HL-60/S4 treated with phorbol 12-myristate 13-acetate at 8.2 ng/mL for 4 days and 3 days (cell line): ENCODE results near the gene CHCHD3.

ENCODE experiments used
- in situ Hi-C: fragments of 300-500 bp; cut with MboI; formaldehyde crosslinking; loops from 2 replicates; pipeline ENCODE4 v1.15.0; 2022; ENCODE audit warnings: low sequenced_read_pairs

The CHCHD3 gene

GRCh38 chr7:132830941-132831340, 250.9 kb downstream of the CHCHD3 start:
- in situ Hi-C loops = no loop called here

GRCh38 chr7:132828502-132828901, 253.4 kb downstream of the CHCHD3 start:
- in situ Hi-C loops = no loop called here

- in situ Hi-C loops = no loop called here
These were observed 255.7 kb downstream of the CHCHD3 start for GRCh38 chr7:132825932-132826835.

- in situ Hi-C loops = no loop called here
These were observed 256.7 kb downstream of the CHCHD3 start for GRCh38 chr7:132825222-132825621.

- in situ Hi-C loops = no loop called here
These were observed 262.2 kb downstream of the CHCHD3 start for GRCh38 chr7:132819648-132820047.

GRCh38 chr7:132817949-132818348, 263.9 kb downstream of the CHCHD3 start:
- in situ Hi-C loops = no loop called here

- in situ Hi-C loops = no loop called here
These were observed 266.1 kb downstream of the CHCHD3 start for GRCh38 chr7:132815696-132816311.

- in situ Hi-C loops = no loop called here
These were observed 266.8 kb downstream of the CHCHD3 start for GRCh38 chr7:132815130-132815529.

GRCh38 chr7:132810561-132810960, 271.3 kb downstream of the CHCHD3 start:
- in situ Hi-C loops = no loop called here

GRCh38 chr7:132806834-132807233, 275.1 kb downstream of the CHCHD3 start:
- in situ Hi-C loops = no loop called here

GRCh38 chr7:132805766-132806165, 276.1 kb downstream of the CHCHD3 start:
- in situ Hi-C loops = no loop called here

GRCh38 chr7:132804849-132805485, 276.9 kb downstream of the CHCHD3 start:
- in situ Hi-C loops = no loop called here

- in situ Hi-C loops = no loop called here
These were observed 281.4 kb downstream of the CHCHD3 start for GRCh38 chr7:132800522-132800921.

- in situ Hi-C loops = no loop called here
These were observed 282.8 kb downstream of the CHCHD3 start for GRCh38 chr7:132799081-132799413.

- in situ Hi-C loops = no loop called here
These were observed 284.7 kb downstream of the CHCHD3 start for GRCh38 chr7:132797152-132797551.

GRCh38 chr7:132793474-132793873, 288.4 kb downstream of the CHCHD3 start:
- in situ Hi-C loops = no loop called here

GRCh38 chr7:132791036-132791435, 290.9 kb downstream of the CHCHD3 start:
- in situ Hi-C loops = no loop called here

GRCh38 chr7:132790104-132790503, 291.8 kb downstream of the CHCHD3 start:
- in situ Hi-C loops = no loop called here

GRCh38 chr7:132789281-132789680, 292.6 kb downstream of the CHCHD3 start:
- in situ Hi-C loops = no loop called here

- in situ Hi-C loops = no loop called here
These were observed 296.0 kb downstream of the CHCHD3 start for GRCh38 chr7:132785870-132786269.

- in situ Hi-C loops = no loop called here
These were observed 297.5 kb downstream of the CHCHD3 start for GRCh38 chr7:132784406-132784805.

GRCh38 chr7:132783824-132784223, 298.1 kb downstream of the CHCHD3 start:
- in situ Hi-C loops = no loop called here
